Vagina (tissue), 2 donors: ENCODE measurements around the gene MEN1.

Experiments used
- CTCF ChIP-seq, 3 experiments: fragments of 450-650 bp in 2 of 3; fragments of 200-600 bp in 1 of 3; sonication (generic) in 1 of 3; IDR thresholded peaks; one replicate each; pipeline ENCODE4 v1.5.1; 2017 to 2019; ENCODE audit warnings: antibody characterized with exemption in 3 of 3, mild to moderate bottlenecking in 2 of 3, moderate library complexity in 2 of 3
- POLR2AphosphoS5 ChIP-seq, 2 donors: sonication (generic); formaldehyde crosslinking; IDR thresholded peaks; one replicate each; pipeline ENCODE4 v1.9.0; 2017; ENCODE audit warnings: antibody characterized with exemption in 2 of 2, mild to moderate bottlenecking in 2 of 2, low read depth in 1 of 2; ENCODE audit not compliant: insufficient read depth in 1 of 2

- TF ChIP-seq POLR2AphosphoS5 (IDR thresholded peaks at IDR 0.05; ENCODE audit: insufficient read depth in 1 of 2, low read depth in 1 of 2): no peak
- TF ChIP-seq CTCF (IDR thresholded peaks at IDR 0.05): no peak
These were observed 7.8 kb downstream of the MEN1 start for GRCh38 chr11:64802370-64803157.
